HEK293 (cell line): ENCODE results near the gene EYS.

Source experiments
- KLF16 ChIP-seq: fragments of 450-650 bp; formaldehyde crosslinking; IDR thresholded peaks from 2 replicates; pipeline ENCODE4 v1.5.1; 2017; ENCODE audit warnings: missing biosample characterization, missing genetic modification characterization
- ZBTB1 ChIP-seq: fragments of 450-650 bp; formaldehyde crosslinking; IDR thresholded peaks from 2 replicates; pipeline ENCODE4 v1.5.1; 2016; ENCODE audit warnings: missing biosample characterization, missing genetic modification characterization
- ZBTB20 ChIP-seq: fragments of 450-650 bp; formaldehyde crosslinking; IDR thresholded peaks from 2 replicates; pipeline ENCODE4 v1.5.1; 2016; ENCODE audit warnings: missing biosample characterization, missing genetic modification characterization
- ZNF670 ChIP-seq: fragments of 450-650 bp; formaldehyde crosslinking; IDR thresholded peaks from 2 replicates; pipeline ENCODE4 v1.5.1; 2016; ENCODE audit warnings: missing biosample characterization, missing genetic modification characterization, low read depth
- TF ChIP-seq, protein P1 (sequence below): fragments of 450-650 bp; formaldehyde crosslinking; IDR thresholded peaks from 2 replicates; pipeline ENCODE4 v1.5.1; 2016; ENCODE audit warnings: missing biosample characterization, missing genetic modification characterization
- TF ChIP-seq, protein P2 (sequence below): fragments of 450-650 bp; formaldehyde crosslinking; IDR thresholded peaks from 2 replicates; pipeline ENCODE4 v1.5.1; 2016; ENCODE audit warnings: missing biosample characterization, missing genetic modification characterization
- TF ChIP-seq, protein P3 (sequence below): fragments of 450-650 bp; formaldehyde crosslinking; conservative IDR thresholded peaks from 2 replicates; pipeline ENCODE4 v1.5.1; 2016; ENCODE audit warnings: low read depth, missing biosample characterization, missing genetic modification characterization
- TF ChIP-seq, protein P4 (sequence below): fragments of 450-650 bp; formaldehyde crosslinking; optimal IDR thresholded peaks from 2 replicates; pipeline ENCODE3; 2016; ENCODE audit warnings: missing biosample characterization, mild to moderate bottlenecking, missing genetic modification characterization

DNA sequence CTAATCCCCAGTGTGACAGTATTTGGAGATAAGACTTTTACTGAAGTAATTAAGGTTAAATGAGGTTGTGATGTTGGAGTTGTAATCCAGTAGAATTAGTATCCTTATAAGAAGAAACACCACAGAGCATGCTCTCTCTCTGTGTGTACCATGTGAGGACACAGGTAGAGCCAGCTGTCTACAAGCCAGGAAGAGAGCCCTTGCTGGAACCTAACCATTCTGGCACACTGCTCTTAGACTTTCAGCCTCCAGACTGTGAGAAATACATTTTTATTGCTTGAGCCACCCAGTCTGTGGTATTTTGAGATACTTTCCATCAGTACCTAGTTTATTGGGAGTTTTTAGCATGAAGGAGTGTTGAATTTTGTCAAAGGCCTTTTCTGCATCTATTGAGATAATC, 1961.2 kb downstream of the EYS start:
- TF ChIP-seq ZBTB20 (tag by site-specific recombination) (no peak), ZBTB1 (tag by site-specific recombination) (no peak), ZNF670 (tag by site-specific recombination) (no peak), KLF16 (no peak)
- TF ChIP-seq, protein P1, sequence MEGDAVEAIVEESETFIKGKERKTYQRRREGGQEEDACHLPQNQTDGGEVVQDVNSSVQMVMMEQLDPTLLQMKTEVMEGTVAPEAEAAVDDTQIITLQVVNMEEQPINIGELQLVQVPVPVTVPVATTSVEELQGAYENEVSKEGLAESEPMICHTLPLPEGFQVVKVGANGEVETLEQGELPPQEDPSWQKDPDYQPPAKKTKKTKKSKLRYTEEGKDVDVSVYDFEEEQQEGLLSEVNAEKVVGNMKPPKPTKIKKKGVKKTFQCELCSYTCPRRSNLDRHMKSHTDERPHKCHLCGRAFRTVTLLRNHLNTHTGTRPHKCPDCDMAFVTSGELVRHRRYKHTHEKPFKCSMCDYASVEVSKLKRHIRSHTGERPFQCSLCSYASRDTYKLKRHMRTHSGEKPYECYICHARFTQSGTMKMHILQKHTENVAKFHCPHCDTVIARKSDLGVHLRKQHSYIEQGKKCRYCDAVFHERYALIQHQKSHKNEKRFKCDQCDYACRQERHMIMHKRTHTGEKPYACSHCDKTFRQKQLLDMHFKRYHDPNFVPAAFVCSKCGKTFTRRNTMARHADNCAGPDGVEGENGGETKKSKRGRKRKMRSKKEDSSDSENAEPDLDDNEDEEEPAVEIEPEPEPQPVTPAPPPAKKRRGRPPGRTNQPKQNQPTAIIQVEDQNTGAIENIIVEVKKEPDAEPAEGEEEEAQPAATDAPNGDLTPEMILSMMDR (tag by site-specific recombination), result no peak
- TF ChIP-seq, protein P2, sequence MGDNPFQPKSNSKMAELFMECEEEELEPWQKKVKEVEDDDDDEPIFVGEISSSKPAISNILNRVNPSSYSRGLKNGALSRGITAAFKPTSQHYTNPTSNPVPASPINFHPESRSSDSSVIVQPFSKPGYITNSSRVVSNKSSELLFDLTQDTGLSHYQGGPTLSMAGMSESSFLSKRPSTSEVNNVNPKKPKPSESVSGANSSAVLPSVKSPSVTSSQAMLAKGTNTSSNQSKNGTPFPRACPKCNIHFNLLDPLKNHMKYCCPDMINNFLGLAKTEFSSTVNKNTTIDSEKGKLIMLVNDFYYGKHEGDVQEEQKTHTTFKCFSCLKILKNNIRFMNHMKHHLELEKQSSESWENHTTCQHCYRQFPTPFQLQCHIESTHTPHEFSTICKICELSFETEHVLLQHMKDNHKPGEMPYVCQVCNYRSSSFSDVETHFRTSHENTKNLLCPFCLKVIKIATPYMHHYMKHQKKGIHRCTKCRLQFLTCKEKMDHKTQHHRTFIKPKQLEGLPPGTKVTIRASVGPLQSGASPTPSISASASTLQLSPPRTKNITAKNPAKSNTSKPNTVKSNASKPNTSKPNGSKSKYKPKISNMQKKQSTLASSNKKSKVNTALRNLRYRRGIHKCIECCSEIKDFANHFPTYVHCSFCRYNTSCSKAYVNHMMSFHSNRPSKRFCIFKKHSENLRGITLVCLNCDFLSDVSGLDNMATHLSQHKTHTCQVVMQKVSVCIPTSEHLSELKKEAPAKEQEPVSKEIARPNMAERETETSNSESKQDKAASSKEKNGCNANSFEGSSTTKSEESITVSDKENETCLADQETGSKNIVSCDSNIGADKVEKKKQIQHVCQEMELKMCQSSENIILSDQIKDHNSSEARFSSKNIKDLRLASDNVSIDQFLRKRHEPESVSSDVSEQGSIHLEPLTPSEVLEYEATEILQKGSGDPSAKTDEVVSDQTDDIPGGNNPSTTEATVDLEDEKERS (tag by site-specific recombination), result no peak
- TF ChIP-seq, protein P3, sequence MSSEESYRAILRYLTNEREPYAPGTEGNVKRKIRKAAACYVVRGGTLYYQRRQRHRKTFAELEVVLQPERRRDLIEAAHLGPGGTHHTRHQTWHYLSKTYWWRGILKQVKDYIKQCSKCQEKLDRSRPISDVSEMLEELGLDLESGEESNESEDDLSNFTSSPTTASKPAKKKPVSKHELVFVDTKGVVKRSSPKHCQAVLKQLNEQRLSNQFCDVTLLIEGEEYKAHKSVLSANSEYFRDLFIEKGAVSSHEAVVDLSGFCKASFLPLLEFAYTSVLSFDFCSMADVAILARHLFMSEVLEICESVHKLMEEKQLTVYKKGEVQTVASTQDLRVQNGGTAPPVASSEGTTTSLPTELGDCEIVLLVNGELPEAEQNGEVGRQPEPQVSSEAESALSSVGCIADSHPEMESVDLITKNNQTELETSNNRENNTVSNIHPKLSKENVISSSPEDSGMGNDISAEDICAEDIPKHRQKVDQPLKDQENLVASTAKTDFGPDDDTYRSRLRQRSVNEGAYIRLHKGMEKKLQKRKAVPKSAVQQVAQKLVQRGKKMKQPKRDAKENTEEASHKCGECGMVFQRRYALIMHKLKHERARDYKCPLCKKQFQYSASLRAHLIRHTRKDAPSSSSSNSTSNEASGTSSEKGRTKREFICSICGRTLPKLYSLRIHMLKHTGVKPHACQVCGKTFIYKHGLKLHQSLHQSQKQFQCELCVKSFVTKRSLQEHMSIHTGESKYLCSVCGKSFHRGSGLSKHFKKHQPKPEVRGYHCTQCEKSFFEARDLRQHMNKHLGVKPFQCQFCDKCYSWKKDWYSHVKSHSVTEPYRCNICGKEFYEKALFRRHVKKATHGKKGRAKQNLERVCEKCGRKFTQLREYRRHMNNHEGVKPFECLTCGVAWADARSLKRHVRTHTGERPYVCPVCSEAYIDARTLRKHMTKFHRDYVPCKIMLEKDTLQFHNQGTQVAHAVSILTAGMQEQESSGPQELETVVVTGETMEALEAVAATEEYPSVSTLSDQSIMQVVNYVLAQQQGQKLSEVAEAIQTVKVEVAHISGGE (tag by site-specific recombination), result no peak
- TF ChIP-seq, protein P4, sequence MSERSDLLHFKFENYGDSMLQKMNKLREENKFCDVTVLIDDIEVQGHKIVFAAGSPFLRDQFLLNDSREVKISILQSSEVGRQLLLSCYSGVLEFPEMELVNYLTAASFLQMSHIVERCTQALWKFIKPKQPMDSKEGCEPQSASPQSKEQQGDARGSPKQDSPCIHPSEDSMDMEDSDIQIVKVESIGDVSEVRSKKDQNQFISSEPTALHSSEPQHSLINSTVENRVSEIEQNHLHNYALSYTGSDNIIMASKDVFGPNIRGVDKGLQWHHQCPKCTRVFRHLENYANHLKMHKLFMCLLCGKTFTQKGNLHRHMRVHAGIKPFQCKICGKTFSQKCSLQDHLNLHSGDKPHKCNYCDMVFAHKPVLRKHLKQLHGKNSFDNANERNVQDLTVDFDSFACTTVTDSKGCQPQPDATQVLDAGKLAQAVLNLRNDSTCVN (tag by site-specific recombination), result no peak
